IPS-NIHi7 (cell line): ENCODE results near the gene CWF19L2.
"Not testable (repeated sequence)": the region's sequence is repeated elsewhere in the genome, so short reads cannot be mapped to it uniquely, and the experiment has no call there.

Experiments used
- DNase-seq: peaks from one replicate; pipeline ENCODE4 v3.0.0; 2012; ENCODE audit warnings: mixed read lengths; ENCODE audit errors: extremely low spot score

CWF19L2 gene

DNA sequence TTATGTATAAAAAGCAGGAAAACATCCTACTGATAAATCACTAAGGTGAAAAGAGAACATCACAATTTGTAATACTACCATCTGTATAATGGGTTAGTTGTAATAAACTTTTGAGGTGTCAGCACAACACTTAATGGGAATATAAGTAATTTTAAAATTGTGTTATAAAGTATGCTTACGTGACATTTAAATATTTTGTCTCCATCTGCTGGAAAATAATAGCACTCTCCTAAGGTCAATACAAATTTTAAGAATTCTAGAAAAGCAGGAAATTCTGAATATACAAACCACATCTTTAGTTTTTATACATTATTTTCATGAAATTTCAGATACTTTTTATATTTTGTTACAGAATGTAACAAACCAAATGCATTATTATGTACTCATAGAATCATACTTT is 19.5 kb downstream of the CWF19L2 start:
- DNase-seq, result no peak

GRCh38 chr11:107430525-107430924 is 27.1 kb downstream of the CWF19L2 start:
- no peak for DNase-seq

GRCh38 chr11:107427569-107428180 is 29.9 kb downstream of the CWF19L2 start:
- DNase-seq, result no peak

DNA sequence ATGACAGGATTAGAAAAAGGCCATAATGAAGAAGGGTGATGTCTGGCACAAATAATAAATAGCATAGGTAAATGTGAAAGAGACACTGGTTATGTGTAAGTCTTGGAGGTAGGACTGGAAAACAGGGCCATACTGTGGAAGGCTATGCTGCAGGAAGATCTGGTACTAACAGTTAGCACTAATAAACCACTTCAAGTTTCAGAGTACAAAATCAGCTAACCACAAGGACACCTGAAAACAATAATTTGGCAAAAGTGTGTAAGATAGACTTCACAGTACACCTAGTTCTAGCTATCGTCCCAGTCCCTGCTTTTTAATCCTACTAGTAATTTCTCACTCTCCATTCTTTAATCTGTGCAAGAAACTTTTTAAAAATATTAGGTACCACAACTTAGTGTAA is 44.3 kb downstream of the CWF19L2 start:
- DNase-seq, result no peak

DNA sequence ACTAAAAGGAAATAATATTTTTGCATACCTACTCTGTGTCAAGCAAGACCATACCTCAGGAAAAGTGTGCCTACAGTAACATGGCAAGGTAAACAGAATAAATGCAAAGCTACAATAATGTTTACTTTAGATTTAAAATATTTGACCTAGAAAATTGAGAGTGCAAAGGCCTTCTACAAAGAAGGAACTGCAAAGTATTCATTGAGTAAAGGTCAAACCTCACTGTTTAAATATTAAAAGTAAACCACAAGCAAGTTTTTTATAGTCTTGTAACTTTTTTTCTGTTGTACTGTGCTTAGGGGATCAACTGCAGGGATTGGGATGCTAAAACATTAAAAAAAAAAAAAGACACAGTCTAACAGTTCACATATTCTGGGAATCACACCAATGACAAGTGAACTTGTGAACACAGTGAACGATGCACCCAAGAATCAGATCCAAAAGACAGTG is 48.8 kb downstream of the CWF19L2 start:
- no peak for DNase-seq

GRCh38 chr11:107405260-107405659 is 52.4 kb downstream of the CWF19L2 start:
- no peak for DNase-seq

GRCh38 chr11:107401131-107401530 is 56.5 kb downstream of the CWF19L2 start:
- DNase-seq, result not testable (repeated sequence)

DNA sequence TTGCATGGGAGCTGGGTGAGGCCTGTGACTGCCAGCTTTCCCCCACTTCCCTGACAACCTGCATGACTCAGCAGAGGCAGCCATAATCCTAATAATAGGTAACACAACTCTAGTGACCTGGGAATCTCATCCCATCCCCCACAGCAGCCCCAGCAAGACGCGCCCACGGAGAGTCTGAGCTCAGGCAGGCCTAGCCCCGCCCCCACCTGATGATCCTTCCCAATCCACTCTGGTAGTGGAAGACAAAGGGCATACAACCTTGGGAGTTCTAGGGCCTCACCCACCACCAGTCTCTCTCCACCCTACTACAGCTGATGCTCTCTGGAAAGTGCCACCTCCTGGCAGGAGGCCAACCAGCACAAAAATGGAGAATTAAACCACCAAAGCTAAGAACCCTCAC is 60.3 kb downstream of the CWF19L2 start:
- peak; percentile 59 for DNase-seq

GRCh38 chr11:107392611-107393010 is 65.0 kb downstream of the CWF19L2 start:
- no peak for DNase-seq

DNA sequence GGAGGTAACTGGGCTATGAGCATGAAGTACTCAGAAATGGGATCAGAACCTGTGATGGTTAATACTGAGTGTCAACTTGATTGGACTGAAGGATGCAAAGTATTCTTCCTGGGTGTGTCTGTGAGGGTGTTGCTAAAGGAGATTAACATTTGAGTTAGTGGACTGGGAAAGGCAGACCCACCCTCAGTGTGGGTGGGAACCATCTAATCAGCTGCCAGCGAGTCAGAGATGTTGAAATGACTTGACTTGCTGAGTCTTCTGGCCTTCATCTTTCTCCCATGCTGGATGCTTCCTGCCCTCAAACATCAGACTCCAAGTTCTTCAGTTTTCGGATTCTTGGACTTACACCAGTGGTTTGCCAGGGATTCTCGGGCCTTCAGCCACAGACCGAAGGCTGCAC is 66.9 kb downstream of the CWF19L2 start:
- DNase-seq, result not testable (repeated sequence)

DNA sequence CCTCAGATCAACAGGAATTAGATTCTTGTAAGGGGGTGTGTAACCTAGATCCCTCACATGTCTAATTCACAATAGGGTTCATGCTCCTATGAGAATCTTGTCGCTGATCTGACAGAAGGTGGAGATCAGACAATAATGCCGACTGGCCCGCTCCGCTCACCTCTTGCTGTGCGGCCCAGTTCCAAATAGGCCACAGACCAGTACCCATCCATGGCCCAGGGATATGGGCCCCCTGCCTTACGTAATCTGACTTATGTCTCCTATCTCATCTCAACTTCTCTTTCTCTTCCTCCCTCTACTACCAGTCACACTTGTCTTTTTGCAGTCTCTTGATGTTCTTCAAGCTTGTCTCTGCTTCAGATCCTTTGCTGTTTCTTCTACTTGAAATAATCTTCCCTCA is 70.0 kb downstream of the CWF19L2 start:
- DNase-seq, result no peak

DNA sequence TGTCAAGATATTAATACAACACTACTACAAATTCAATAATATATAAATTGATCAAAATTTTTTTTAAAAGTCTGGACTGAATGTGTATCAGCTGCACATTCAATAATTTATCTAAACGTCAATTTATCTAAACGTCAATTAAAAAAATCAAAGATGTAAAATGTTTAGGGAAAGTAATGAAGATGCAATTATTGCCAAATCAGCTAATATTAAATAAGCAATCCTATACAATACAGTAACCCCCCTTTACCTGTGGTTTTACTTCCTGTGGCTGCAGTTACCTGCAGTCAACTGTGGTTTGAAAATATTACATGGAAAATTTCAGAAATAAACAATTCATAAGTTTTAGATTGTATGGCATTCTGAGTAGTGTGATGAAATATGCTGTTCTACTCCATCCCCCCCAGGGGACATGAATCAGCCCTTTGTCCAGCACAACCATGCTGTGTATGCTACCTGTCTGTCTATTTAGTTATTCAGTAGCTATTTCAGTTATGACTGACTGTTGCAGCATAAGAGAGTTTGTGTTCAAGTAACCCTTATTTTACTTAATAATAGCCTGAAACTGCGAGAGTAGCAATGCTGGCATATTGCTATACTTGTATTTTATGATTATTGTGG is 72.2 kb downstream of the CWF19L2 start:
- no peak for DNase-seq

- no peak for DNase-seq
These were observed 73.3 kb downstream of the CWF19L2 start for GRCh38 chr11:107384144-107384852.

- no peak for DNase-seq
These were observed 85.2 kb downstream of the CWF19L2 start for GRCh38 chr11:107372439-107372838.

- no peak for DNase-seq
These were observed 87.2 kb downstream of the CWF19L2 start for GRCh38 chr11:107370390-107370789.

- no peak for DNase-seq
These were observed 97.9 kb downstream of the CWF19L2 start for GRCh38 chr11:107359701-107360100.

DNA sequence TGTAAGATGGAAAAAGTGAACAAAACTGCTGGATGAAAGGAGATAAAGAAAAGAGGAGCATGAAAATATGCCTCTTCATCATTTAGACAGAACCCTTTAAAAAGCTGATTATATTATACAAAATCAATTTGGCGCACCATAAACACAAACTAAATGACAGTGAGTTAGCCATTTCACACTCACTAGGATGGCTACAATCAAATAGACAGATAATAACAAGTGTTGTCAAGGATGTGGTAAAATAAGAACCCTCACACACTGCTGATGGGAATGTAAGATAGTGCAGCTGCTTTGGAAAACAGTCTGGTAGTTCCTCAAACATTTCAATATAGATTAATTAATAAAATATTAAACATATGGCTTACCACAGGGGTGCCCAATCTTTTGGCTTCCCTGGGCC is 99.7 kb downstream of the CWF19L2 start:
- DNase-seq, result no peak

DNA sequence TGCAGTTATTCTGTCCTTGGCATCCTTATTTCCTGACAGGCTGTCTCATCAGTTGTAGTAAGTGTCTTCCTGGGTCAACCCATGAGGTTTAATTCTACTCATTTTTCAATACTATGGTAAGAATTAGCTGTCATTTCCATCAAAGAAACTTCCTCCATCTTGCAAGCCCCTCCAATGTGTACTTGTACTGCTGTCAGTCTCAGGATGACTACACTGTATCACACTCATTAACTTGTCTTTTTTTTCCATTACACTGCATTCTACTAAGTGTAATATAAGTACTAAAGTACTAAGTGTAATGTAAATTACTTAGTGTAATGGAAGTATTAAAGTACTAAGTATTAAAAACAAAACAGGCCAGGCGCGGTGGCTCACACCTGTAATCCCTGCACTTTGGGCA is 102.8 kb downstream of the CWF19L2 start:
- no peak for DNase-seq

DNA sequence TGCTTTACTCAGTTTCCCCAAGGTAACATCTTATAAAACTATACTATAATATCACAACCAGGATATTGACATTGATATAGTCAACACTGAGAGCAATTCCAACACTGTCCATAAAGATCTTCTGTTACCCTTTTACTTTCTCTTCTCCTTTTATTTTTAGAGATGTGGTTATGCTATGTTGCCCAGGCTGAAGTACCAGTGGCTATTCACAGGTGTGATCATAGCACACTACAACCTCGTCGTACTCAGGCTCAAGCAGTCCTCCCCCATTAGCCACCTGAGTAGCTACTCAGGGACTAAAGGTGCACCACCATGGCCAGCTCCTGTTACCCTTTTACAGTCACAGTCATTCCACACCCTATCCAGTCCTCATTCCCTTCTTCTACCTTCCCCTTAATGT is 119.7 kb downstream of the CWF19L2 start:
- peak; percentile 8 for DNase-seq

GRCh38 chr11:107331728-107332127 is 125.9 kb downstream of the CWF19L2 start:
- no peak for DNase-seq

DNA sequence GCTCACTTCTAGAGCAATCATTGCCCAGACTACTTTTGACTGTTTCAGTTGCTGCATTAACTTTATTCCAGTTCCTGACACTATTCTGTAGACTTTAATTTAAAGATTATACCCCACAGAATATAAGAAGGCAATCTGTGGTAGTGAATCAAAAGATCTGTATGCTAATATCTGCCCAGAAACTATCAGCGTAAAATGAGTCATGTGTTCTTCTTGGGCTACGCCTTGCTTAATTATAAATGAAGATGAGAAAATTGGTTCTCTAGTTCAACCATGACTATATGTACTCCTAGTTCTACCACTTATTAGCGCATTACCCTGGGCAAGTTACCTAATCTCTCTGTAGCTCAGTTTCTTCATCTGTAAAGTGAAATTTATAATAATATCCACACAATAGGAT is 128.5 kb downstream of the CWF19L2 start:
- no peak for DNase-seq

- no peak for DNase-seq
These were observed 141.2 kb downstream of the CWF19L2 start for GRCh38 chr11:107316426-107316825.

DNA sequence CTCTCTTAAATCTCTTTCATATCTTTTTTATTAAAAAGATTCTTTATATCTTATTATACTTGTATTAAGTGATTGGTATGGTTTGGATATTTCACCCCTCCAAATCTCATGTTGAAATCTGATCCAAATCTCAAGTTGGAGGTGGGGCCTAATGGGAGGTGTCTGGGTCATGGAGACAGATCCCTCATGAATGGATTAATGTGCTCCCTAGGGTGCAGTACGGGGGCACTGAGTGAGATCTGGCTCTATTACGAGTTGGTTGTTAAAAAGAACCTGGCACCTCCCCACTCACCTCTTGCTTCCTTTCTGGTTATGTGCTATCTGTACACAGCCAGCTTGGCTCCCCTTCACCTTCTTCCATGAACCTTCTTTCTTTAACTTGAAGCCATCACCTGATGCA is 149.6 kb downstream of the CWF19L2 start:
- no peak for DNase-seq
